ENCODE measurements around the gene RNF180. TPM values are rescaled to one million over a fixed set of nuclear protein-coding genes. Genes with fewer than 3 reads are reported as not detected.

Gene RNF180
- total RNA-seq, 4 donors from 2014 or later: 3.7 to 14.3 (median 5.2) TPM

DNA sequence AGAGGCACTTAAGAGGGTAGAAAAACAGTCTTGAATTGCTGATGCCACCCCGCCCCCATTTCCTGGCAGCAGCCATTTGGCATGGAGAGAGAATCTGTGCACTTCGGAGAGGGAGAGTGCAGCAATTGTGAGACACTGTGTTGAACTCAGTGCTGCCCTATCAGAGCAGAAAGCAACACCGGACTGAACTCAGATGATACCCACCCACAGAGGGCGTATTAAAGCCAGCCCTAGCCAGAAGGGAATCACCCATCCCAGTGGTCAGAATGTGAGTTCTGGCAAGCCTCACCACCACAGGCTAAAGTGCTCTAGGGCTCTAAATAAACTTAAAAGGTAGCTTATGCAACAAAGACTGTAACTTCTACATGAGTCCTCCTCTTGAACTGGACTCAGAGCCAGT, 251.7 kb downstream of the RNF180 start:
- Histone ChIP-seq H3K27me3 (no peaks in the 10 kb centered on the region), H3K4me1 (no peaks in the 10 kb centered on the region), H3K4me3 (no peak overlapping the region), H3K9me3 (no peaks in the 10 kb centered on the region), H3K27ac (no peak overlapping the region), H3K36me3 (no peaks in the 10 kb centered on the region)
- TF ChIP-seq, protein P1, sequence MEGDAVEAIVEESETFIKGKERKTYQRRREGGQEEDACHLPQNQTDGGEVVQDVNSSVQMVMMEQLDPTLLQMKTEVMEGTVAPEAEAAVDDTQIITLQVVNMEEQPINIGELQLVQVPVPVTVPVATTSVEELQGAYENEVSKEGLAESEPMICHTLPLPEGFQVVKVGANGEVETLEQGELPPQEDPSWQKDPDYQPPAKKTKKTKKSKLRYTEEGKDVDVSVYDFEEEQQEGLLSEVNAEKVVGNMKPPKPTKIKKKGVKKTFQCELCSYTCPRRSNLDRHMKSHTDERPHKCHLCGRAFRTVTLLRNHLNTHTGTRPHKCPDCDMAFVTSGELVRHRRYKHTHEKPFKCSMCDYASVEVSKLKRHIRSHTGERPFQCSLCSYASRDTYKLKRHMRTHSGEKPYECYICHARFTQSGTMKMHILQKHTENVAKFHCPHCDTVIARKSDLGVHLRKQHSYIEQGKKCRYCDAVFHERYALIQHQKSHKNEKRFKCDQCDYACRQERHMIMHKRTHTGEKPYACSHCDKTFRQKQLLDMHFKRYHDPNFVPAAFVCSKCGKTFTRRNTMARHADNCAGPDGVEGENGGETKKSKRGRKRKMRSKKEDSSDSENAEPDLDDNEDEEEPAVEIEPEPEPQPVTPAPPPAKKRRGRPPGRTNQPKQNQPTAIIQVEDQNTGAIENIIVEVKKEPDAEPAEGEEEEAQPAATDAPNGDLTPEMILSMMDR (IDR thresholded peaks at IDR 0.05 in 4 of 5, conservative IDR thresholded peaks at IDR 0.05 in 1 of 5): no peak
- no peak for TF ChIP-seq POLR2A (IDR thresholded peaks at IDR 0.05)
- DNase-seq (no peak), ATAC-seq (no peak)
- intact Hi-C loops (cut with DNase I; ENCODE audit: low total_unique reads): no loop called here
- in situ Hi-C loops (cut with MboI; ENCODE audit: low sequenced_read_pairs in 4 of 4): no loop called here

DNA sequence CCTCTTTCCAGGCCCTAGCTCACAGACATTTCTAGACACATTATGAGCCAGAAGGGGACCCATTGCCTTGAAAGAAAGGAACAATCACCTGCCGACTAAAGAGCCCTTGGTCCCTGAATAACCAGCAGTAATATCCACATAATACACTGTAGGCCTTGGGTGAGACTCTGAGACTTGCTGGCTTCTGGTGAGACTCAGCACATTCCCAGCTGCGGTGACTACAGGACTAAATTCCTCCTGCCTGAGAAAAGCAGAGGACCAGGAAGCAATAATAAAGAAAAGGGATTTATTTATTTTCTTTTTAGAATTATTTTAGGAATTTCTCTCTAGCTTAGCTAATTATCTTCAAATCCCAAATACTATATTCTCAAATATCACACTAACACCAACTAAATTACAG, 252.4 kb downstream of the RNF180 start:
- no peak overlapping the region for H3K4me3 ChIP-seq
- H3K27me3 ChIP-seq: no peaks in the 10 kb centered on the region
- H3K9me3 ChIP-seq: no peaks in the 10 kb centered on the region
- no peak overlapping the region for H3K27ac ChIP-seq
- TF ChIP-seq POLR2A (IDR thresholded peaks at IDR 0.05): no peak
- TF ChIP-seq, protein P1 (IDR thresholded peaks at IDR 0.05 in 4 of 5, conservative IDR thresholded peaks at IDR 0.05 in 1 of 5): no peak
- no peak for ATAC-seq
- no peak for DNase-seq
- no peaks in the 10 kb centered on the region for H3K4me1 ChIP-seq
- in situ Hi-C loops (cut with MboI; ENCODE audit: low sequenced_read_pairs in 4 of 4): no loop called here
- H3K36me3 ChIP-seq: no peaks in the 10 kb centered on the region
- intact Hi-C loops (cut with DNase I; ENCODE audit: low total_unique reads): no loop called here

Other genes starting within 250 kb of the RNF180 start
- not detected for gene HTR1A, start 203.4 kb upstream of the RNF180 start, total RNA-seq